Measurements from ENCODE around the gene ZFYVE28.

- TF ChIP-seq CTCF (IDR thresholded peaks at IDR 0.05) (no peak), POLR2A (IDR thresholded peaks at IDR 0.05) (no peak)
These were observed 119.9 kb downstream of the ZFYVE28 start for GRCh38 chr4:2298532-2298991.
